GM23338 (cell line): ENCODE measurements around the gene RNF44. TPM values are rescaled to one million over a fixed set of nuclear protein-coding genes. Genes with fewer than 3 reads are reported as not detected.

Experiments used
- ATAC-seq: fragments of 200-7000 bp; cut with Tn5 transposase; 3 replicates; pipeline ENCODE4 v1.9.1; 2020
- DNase-seq: peaks from one replicate; pipeline ENCODE4 v3.0.0-alpha.2; 2015; ENCODE audit warnings: low spot score
- H2AFZ ChIP-seq: fragments of 200-600 bp; sonication (generic); 2 replicates; pipeline ENCODE4 v1.8.0; 2016; ENCODE audit warnings: antibody characterized with exemption, mild to moderate bottlenecking, moderate library complexity
- H3F3A ChIP-seq: fragments of 200-600 bp; sonication (generic); replicated peaks from 2 replicates; pipeline ENCODE4 v1.8.0; 2017; ENCODE audit warnings: antibody characterized with exemption, mixed run types, low read depth
- H3K27ac ChIP-seq: fragments of 200-600 bp; sonication (generic); 2 replicates; pipeline ENCODE4 v1.6.1; 2016; ENCODE audit warnings: low read depth
- H3K27me3 ChIP-seq: fragments of 200-600 bp; sonication (generic); 2 replicates; pipeline ENCODE4 v1.8.0; 2016; ENCODE audit warnings: mild to moderate bottlenecking, mixed run types, moderate library complexity; ENCODE audit not compliant: insufficient read depth
- H3K36me3 ChIP-seq: fragments of 200-600 bp; sonication (generic); 2 replicates; pipeline ENCODE4 v1.8.0; 2016; ENCODE audit warnings: mild to moderate bottlenecking; ENCODE audit not compliant: insufficient read depth
- H3K4me1 ChIP-seq: fragments of 200-600 bp; sonication (generic); 2 replicates; pipeline ENCODE4 v1.8.0; 2016; ENCODE audit warnings: mild to moderate bottlenecking, moderate library complexity; ENCODE audit not compliant: insufficient read depth
- H3K4me2 ChIP-seq: fragments of 200-600 bp; sonication (generic); 2 replicates; pipeline ENCODE4 v1.7.1; 2017; ENCODE audit warnings: mixed run types
- H3K4me3 ChIP-seq: fragments of 200-600 bp; sonication (generic); 2 replicates; pipeline ENCODE4 v1.6.1; 2016; ENCODE audit warnings: mixed run types
- H3K79me2 ChIP-seq: fragments of 200-600 bp; sonication (generic); replicated peaks from 2 replicates; pipeline ENCODE4 v1.8.0; 2017; ENCODE audit warnings: mild to moderate bottlenecking; ENCODE audit not compliant: insufficient read depth
- H3K9me2 ChIP-seq: fragments of 200-600 bp; sonication (generic); 2 replicates; pipeline ENCODE4 v1.8.0; 2017; ENCODE audit not compliant: insufficient read depth
- H4K20me1 ChIP-seq: fragments of 200-600 bp; sonication (generic); replicated peaks from 2 replicates; pipeline ENCODE4 v1.8.0; 2017; ENCODE audit warnings: mild to moderate bottlenecking; ENCODE audit not compliant: insufficient read depth
- H3K27ac Mint-ChIP-seq: 2 replicates; pipeline ENCODE4 v1.8.0; 2020; ENCODE audit warnings: inconsistent platforms, mild to moderate bottlenecking, moderate library complexity, mixed read lengths
- H3K27me3 Mint-ChIP-seq: 3 replicates; pipeline ENCODE4 v1.8.0; 2022; ENCODE audit warnings: low read depth, mild to moderate bottlenecking, moderate library complexity, mixed read lengths, inconsistent platforms; ENCODE audit not compliant: insufficient read depth, poor library complexity
- H3K36me3 Mint-ChIP-seq: 3 replicates; pipeline ENCODE4 v1.8.0; 2021; ENCODE audit warnings: low read depth, mild to moderate bottlenecking, inconsistent platforms, moderate library complexity, mixed read lengths
- H3K4me1 Mint-ChIP-seq: 3 replicates; pipeline ENCODE4 v1.8.0; 2020; ENCODE audit warnings: mild to moderate bottlenecking, inconsistent platforms, mixed read lengths
- H3K4me3 Mint-ChIP-seq: 3 replicates; pipeline ENCODE4 v1.8.0; 2021; ENCODE audit warnings: moderate library complexity, mild to moderate bottlenecking, inconsistent platforms, mixed read lengths
- H3K9me3 Mint-ChIP-seq: 3 replicates; pipeline ENCODE4 v1.8.0; 2020; ENCODE audit warnings: moderate library complexity, mild to moderate bottlenecking, inconsistent platforms, mixed read lengths
- ETS1 ChIP-seq: IDR thresholded peaks from 2 replicates; pipeline ENCODE4 v1.6.1; 2016; ENCODE audit warnings: antibody characterized with exemption
- JUNB ChIP-seq: IDR thresholded peaks from one replicate; pipeline ENCODE4 v1.6.1; 2016; ENCODE audit warnings: antibody characterized with exemption; ENCODE audit not compliant: unreplicated experiment
- POLR2AphosphoS5 ChIP-seq: IDR thresholded peaks from 2 replicates; pipeline ENCODE4 v1.6.1; 2016; ENCODE audit warnings: antibody characterized with exemption, low read depth
- STAT1 ChIP-seq: IDR thresholded peaks from one replicate; pipeline ENCODE4 v1.6.1; 2016; ENCODE audit warnings: antibody characterized with exemption; ENCODE audit not compliant: unreplicated experiment
- ZNF462 ChIP-seq: fragments of 250-450 bp; sonication (Bioruptor Pico); IDR thresholded peaks from 2 replicates; pipeline ENCODE4 v1.5.0; 2020; ENCODE audit warnings: mild to moderate bottlenecking, moderate library complexity
- polyA plus RNA-seq: library from polyadenylated mRNA; unstranded; fragments of >200 nt; fragmentation: Nextera tagmentation; extraction: Ambion mirVana; gene quantifications from 2 replicates; pipeline ENCODE4 v1.2.1, GENCODE V29; 2016
- total RNA-seq: library from RNA; depleted of rRNA; stranded (reverse); fragments of >200 nt; shearing (Covaris generic); gene quantifications from 2 replicates; pipeline ENCODE4 v1.2.3, GENCODE V29; 2014
- TF ChIP-seq, protein P1 (sequence below), 2 experiments: fragments of 200-600 bp in 1 of 2; sonication (generic) in 1 of 2; conservative IDR thresholded peaks; 2 replicates each; pipeline versions ENCODE4 v1.5.1 to v1.6.1; 2016 to 2017; ENCODE audit warnings: antibody characterized with exemption in 2 of 2, low read depth in 2 of 2, mild to moderate bottlenecking in 2 of 2, moderate library complexity in 1 of 2

Gene RNF44
- total and polyA plus RNA-seq, 2 experiments from 2014 or later, result 56.7 to 104 TPM

DNA sequence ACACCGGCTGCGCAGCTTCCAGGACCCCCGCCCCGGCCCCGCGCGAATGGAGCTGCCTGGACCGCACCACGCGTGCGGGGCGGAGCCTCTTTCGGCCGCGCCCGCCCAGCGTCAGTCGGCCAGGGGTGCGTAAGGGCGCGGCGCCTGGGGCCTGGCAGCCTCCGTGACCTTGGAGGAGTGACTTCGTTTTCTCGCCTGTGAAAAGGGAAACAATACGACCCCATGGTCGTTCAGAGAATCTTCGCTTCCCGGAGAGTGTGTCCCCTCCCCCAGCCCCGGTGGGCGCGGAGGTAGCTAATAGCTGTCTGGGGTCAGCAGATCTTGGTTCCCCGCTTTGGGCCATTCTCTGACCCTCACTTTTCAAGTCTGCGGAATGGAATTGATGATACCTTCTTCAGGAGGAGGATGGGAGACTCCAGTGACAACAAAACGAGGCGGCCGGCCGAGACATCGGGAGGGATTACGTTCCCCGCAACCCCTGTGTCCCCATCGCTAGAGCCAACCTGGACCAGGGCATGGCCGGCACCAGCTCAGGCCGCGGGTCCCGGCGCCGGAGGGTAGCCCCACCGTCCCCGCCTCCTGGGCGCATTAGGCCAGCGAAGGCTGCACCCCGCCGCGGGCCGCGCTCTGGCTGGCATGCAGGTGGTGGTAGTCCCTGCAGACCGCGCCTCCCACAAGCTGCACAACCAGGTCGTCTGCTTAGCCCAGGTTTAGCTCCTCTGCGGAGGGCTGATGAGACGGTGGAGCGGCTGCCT, 6.4 kb upstream of the RNF44 start:
- H3K79me2 ChIP-seq, result peaks cover 5% of the 10 kb centered on the region; the same call in 1 of the 2 replicates
- DNase-seq, result peak; percentile 80
- Mint-ChIP-seq H3K4me3 (peak overlapping the region; percentile 90), H3K9me3 (no peaks in the 10 kb centered on the region), H3K4me1 (peaks cover 46% of the 10 kb centered on the region), H3K27me3 (peaks cover 18% of the 10 kb centered on the region), H3K27ac (peak overlapping the region; percentile 91), H3K36me3 (no peaks in the 10 kb centered on the region)
- peaks cover 17% of the 10 kb centered on the region for H3F3A ChIP-seq
- peak overlapping the region; percentile 96 for H3K4me2 ChIP-seq
- TF ChIP-seq, protein P1, sequence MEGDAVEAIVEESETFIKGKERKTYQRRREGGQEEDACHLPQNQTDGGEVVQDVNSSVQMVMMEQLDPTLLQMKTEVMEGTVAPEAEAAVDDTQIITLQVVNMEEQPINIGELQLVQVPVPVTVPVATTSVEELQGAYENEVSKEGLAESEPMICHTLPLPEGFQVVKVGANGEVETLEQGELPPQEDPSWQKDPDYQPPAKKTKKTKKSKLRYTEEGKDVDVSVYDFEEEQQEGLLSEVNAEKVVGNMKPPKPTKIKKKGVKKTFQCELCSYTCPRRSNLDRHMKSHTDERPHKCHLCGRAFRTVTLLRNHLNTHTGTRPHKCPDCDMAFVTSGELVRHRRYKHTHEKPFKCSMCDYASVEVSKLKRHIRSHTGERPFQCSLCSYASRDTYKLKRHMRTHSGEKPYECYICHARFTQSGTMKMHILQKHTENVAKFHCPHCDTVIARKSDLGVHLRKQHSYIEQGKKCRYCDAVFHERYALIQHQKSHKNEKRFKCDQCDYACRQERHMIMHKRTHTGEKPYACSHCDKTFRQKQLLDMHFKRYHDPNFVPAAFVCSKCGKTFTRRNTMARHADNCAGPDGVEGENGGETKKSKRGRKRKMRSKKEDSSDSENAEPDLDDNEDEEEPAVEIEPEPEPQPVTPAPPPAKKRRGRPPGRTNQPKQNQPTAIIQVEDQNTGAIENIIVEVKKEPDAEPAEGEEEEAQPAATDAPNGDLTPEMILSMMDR (conservative IDR thresholded peaks at IDR 0.05; ENCODE audit: low read depth in 2 of 2), result no peak
- TF ChIP-seq POLR2AphosphoS5, result peak; percentile 74
- no peaks in the 10 kb centered on the region for H3K36me3 ChIP-seq
- peaks cover 28% of the 10 kb centered on the region for H3K4me1 ChIP-seq
- no peaks in the 10 kb centered on the region for H3K9me2 ChIP-seq
- H3K27ac ChIP-seq, result peak overlapping the region; percentile 66; the same call in 1 of the 2 replicates
- peak overlapping the region; percentile 92 for H2AFZ ChIP-seq
- no peaks in the 10 kb centered on the region for H3K27me3 ChIP-seq
- H3K4me3 ChIP-seq, result peak overlapping the region; percentile 94
- ATAC-seq, result peak; percentile 61
- no peaks in the 10 kb centered on the region for H4K20me1 ChIP-seq

GRCh38 chr5:176542596-176543427, 5.6 kb upstream of the RNF44 start:
- H3K27me3 ChIP-seq, result no peaks in the 10 kb centered on the region
- no peaks in the 10 kb centered on the region for H3K9me3 Mint-ChIP-seq
- H3K4me3 ChIP-seq, result peak overlapping the region; percentile 94
- H4K20me1 ChIP-seq, result no peaks in the 10 kb centered on the region
- DNase-seq (peak; percentile 75), ATAC-seq (peak; percentile 20)
- no peaks in the 10 kb centered on the region for H3K9me2 ChIP-seq
- H3K79me2 ChIP-seq, result peaks cover 5% of the 10 kb centered on the region; the same call in 1 of the 2 replicates
- H3F3A ChIP-seq, result peaks cover 17% of the 10 kb centered on the region
- peaks cover 49% of the 10 kb centered on the region for H3K4me1 Mint-ChIP-seq
- no peaks in the 10 kb centered on the region for H3K36me3 ChIP-seq
- H3K4me1 ChIP-seq, result peaks cover 28% of the 10 kb centered on the region
- no peaks in the 10 kb centered on the region for H3K36me3 Mint-ChIP-seq
- H3K27me3 Mint-ChIP-seq, result peaks cover 21% of the 10 kb centered on the region
- peak overlapping the region; percentile 88 for H3K4me3 Mint-ChIP-seq
- peak overlapping the region; percentile 89 for H3K27ac Mint-ChIP-seq
- H2AFZ ChIP-seq, result peak overlapping the region; percentile 84; the same call in 1 of the 2 replicates
- H3K4me2 ChIP-seq, result peak overlapping the region; percentile 96
- peak overlapping the region; percentile 79; the same call in 1 of the 2 replicates for H3K27ac ChIP-seq
- TF ChIP-seq STAT1, result no peak
- TF ChIP-seq, protein P1 (conservative IDR thresholded peaks at IDR 0.05; ENCODE audit: low read depth in 2 of 2), result peak in 1 of 2 experiments; percentile 44; a peak in 2 of 4 replicates
- no peak for TF ChIP-seq JUNB
- TF ChIP-seq ZNF462 (CRISPR knock-in tag), result no peak
- no peak for TF ChIP-seq ETS1
